Kidney (tissue), 14 donors: ENCODE data around the gene KCNC1. TPM values are rescaled to one million over a fixed set of nuclear protein-coding genes. Genes with fewer than 3 reads are reported as not detected.

Experiments used
- DNase-seq, 5 donors: peaks; one replicate each; pipeline ENCODE4 v3.0.0-alpha.2; 2013 to 2020
- FAIRE-seq: peaks from 2 replicates; lab custom pipeline; 2012; peaks lifted over from hg19 to GRCh38; lab: Jason Lieb, UNC
- H3K27ac ChIP-seq, 2 donors: one replicate each; pipeline ENCODE4 v1.7.0; 2013; ENCODE audit warnings: low read depth in 2 of 2, low read length in 2 of 2, inconsistent platforms in 1 of 2
- H3K27me3 ChIP-seq: one replicate; pipeline ENCODE4 v1.7.1; 2013; ENCODE audit warnings: low read length, inconsistent platforms; ENCODE audit not compliant: control insufficient read depth, insufficient read depth
- H3K36me3 ChIP-seq, 3 donors: one replicate each; pipeline versions ENCODE4 v1.7.0 to v1.7.1; 2013; ENCODE audit warnings: low read length in 3 of 3, control low read depth in 1 of 3, inconsistent platforms in 1 of 3; ENCODE audit not compliant: insufficient read depth in 3 of 3, control insufficient read depth in 2 of 3
- H3K4me1 ChIP-seq, 3 donors: one replicate each; pipeline versions ENCODE4 v1.7.0 to v1.7.1; 2013; ENCODE audit warnings: low read length in 3 of 3, inconsistent platforms in 1 of 3, low read depth in 1 of 3; ENCODE audit not compliant: control insufficient read depth in 2 of 3, insufficient read depth in 2 of 3
- H3K4me3 ChIP-seq, 3 donors: one replicate each; pipeline versions ENCODE4 v1.7.0 to v1.8.1; 2013; ENCODE audit warnings: low read length in 3 of 3, control low read depth in 1 of 3, inconsistent platforms in 1 of 3
- H3K9ac ChIP-seq, 3 donors: one replicate each; pipeline versions ENCODE4 v1.7.0 to v1.7.1; 2013; ENCODE audit warnings: low read length in 3 of 3, control low read depth in 1 of 3, inconsistent platforms in 1 of 3
- H3K9me3 ChIP-seq, 3 donors: one replicate each; pipeline versions ENCODE4 v1.7.0 to v1.7.1; 2013; ENCODE audit warnings: low read length in 3 of 3, control low read depth in 1 of 3, inconsistent platforms in 1 of 3; ENCODE audit not compliant: control insufficient read depth in 2 of 3, insufficient read depth in 1 of 3
- CTCF ChIP-seq: IDR thresholded peaks from 3 replicates; pipeline ENCODE4 v1.5.1; 2012; ENCODE audit warnings: mild to moderate bottlenecking, moderate library complexity, borderline replicate concordance; ENCODE audit not compliant: insufficient read depth; ENCODE audit errors: extremely low read depth
- intact Hi-C: fragments of 100-400 bp; cut with DNase I; formaldehyde crosslinking; loops from one replicate; pipeline ENCODE4 v1.11.1; 2022
- polyA plus RNA-seq: library from polyadenylated mRNA; stranded (reverse); fragments of 350-450 nt; fragmentation: Illumina TruSeq; extraction: RNeasy Lipid Tissue Mini Kit (QIAGEN cat#74804); gene quantifications from one replicate; pipeline ENCODE4 v1.2.3, GENCODE V29; 2014; ENCODE audit warnings: low read depth, low replicate concordance; ENCODE audit not compliant: insufficient read depth
- total RNA-seq: library from RNA; stranded (reverse); fragmentation: NEBNext Ultra II Directional; extraction: Animal tissue kit (Norgen Biotek cat#: 25700); gene quantifications from one replicate; pipeline ENCODE4 v1.2.1, GENCODE V29; 2021
- donor health status: control.
- donor health status: control.
- donor health status: control.
- donor health status: control.
- donor health status: control.
- donor health status: DM: yes; HTN: yes; CAD: no.
- donor health status: Normal renal cell carcinoma (clear cell type).

Gene KCNC1
- total and polyA plus RNA-seq, 2 donors from 2014 or later: 0.03 TPM; not detected in 1

- no peaks in the 10 kb centered on the region for H3K27me3 ChIP-seq
- DNase-seq: peak in 2 of 5 donors; percentile 18 to 61
- H3K36me3 ChIP-seq: no peaks in the 10 kb centered on the region
- no peaks in the 10 kb centered on the region for H3K4me1 ChIP-seq
- intact Hi-C loops: no loop called here
- FAIRE-seq: no peak
- no peak overlapping the region for H3K4me3 ChIP-seq
- H3K27ac ChIP-seq: no peak overlapping the region
- H3K9me3 ChIP-seq: no peaks in the 10 kb centered on the region
- no peak overlapping the region for H3K9ac ChIP-seq
- no peak for TF ChIP-seq CTCF
Measured at GRCh38 chr11:17745023-17745772, 10.6 kb downstream of the KCNC1 start.

- DNase-seq (peak in 2 of 5 donors; percentile 9 to 46), FAIRE-seq (no peak)
- H3K27me3 ChIP-seq: no peaks in the 10 kb centered on the region
Measured at GRCh38 chr11:17746096-17746495, 11.5 kb downstream of the KCNC1 start.

GRCh38 chr11:17747131-17747955, 12.8 kb downstream of the KCNC1 start:
- H3K27me3 ChIP-seq: no peaks in the 10 kb centered on the region
- intact Hi-C loops: no loop called here
- no peaks in the 10 kb centered on the region for H3K36me3 ChIP-seq
- H3K9me3 ChIP-seq: no peaks in the 10 kb centered on the region
- DNase-seq (peak in 2 of 5 donors; percentile 23 to 55), FAIRE-seq (no peak)
- no peak overlapping the region for H3K4me3 ChIP-seq
- no peaks in the 10 kb centered on the region for H3K4me1 ChIP-seq
- TF ChIP-seq CTCF: no peak
- H3K9ac ChIP-seq: no peak overlapping the region
- H3K27ac ChIP-seq: no peak overlapping the region

More at GRCh38 chr11:17746096-17746495, 11.5 kb downstream of the KCNC1 start:
- Histone ChIP-seq H3K9ac (no peak overlapping the region), H3K4me1 (no peaks in the 10 kb centered on the region), H3K27ac (no peak overlapping the region), H3K9me3 (no peaks in the 10 kb centered on the region), H3K4me3 (no peak overlapping the region), H3K36me3 (no peaks in the 10 kb centered on the region)
- intact Hi-C loops: no loop called here
- no peak for TF ChIP-seq CTCF
